ENCODE data around the gene PEPD.

- TF ChIP-seq, protein P1, sequence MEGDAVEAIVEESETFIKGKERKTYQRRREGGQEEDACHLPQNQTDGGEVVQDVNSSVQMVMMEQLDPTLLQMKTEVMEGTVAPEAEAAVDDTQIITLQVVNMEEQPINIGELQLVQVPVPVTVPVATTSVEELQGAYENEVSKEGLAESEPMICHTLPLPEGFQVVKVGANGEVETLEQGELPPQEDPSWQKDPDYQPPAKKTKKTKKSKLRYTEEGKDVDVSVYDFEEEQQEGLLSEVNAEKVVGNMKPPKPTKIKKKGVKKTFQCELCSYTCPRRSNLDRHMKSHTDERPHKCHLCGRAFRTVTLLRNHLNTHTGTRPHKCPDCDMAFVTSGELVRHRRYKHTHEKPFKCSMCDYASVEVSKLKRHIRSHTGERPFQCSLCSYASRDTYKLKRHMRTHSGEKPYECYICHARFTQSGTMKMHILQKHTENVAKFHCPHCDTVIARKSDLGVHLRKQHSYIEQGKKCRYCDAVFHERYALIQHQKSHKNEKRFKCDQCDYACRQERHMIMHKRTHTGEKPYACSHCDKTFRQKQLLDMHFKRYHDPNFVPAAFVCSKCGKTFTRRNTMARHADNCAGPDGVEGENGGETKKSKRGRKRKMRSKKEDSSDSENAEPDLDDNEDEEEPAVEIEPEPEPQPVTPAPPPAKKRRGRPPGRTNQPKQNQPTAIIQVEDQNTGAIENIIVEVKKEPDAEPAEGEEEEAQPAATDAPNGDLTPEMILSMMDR (IDR thresholded peaks at IDR 0.05; ENCODE audit: low read length): no peak
- no peak for TF ChIP-seq EZH2 (IDR thresholded peaks at IDR 0.05; ENCODE audit: borderline replicate concordance, low read length)
Measured at GRCh38 chr19:33473653-33474305, 47.8 kb downstream of the PEPD start.

Data from OCI-LY1 (cell line).